OCI-LY7 (cell line): ENCODE measurements around the gene PAAF1. TPM values are rescaled to one million over a fixed set of nuclear protein-coding genes. Genes with fewer than 3 reads are reported as not detected.

Experiments used
- BruUV-seq: library from RNA; stranded (reverse); fragments of 400-500 nt; replicated peaks from 2 replicates; lab custom pipeline; 2021; lab: Mats Ljungman, UMichigan
- CTCF ChIA-PET: fragments of 300-600 bp; sonication (Branson Sonifier 250); formaldehyde crosslinking; loops from one replicate; lab custom pipeline; 2022; ENCODE audit warnings: antibody characterized with exemption; ENCODE audit not compliant: unreplicated experiment; lab: Charles Lee
- POLR2A ChIA-PET: fragments of 300-600 bp; sonication (Branson Sonifier 250); formaldehyde crosslinking; loops from one replicate; lab custom pipeline; 2022; ENCODE audit warnings: antibody characterized with exemption; lab: Charles Lee
- DNase-seq: peaks from one replicate; pipeline ENCODE4 v3.0.0-alpha.2; 2015; ENCODE audit warnings: low spot score
- H2AFZ ChIP-seq: fragments of 200-600 bp; sonication (generic), shearing (Covaris generic); 2 replicates; pipeline ENCODE4 v1.6.1; 2014; ENCODE audit warnings: mild to moderate bottlenecking, antibody characterized with exemption, low read length, moderate library complexity
- H3K27ac ChIP-seq: fragments of 200-600 bp; sonication (generic); 2 replicates; pipeline ENCODE4 v1.5.1; 2014; ENCODE audit warnings: mixed run types, low read depth, mild to moderate bottlenecking, moderate library complexity, low read length, inconsistent platforms; ENCODE audit not compliant: poor library complexity, severe bottlenecking
- H3K36me3 ChIP-seq: fragments of 200-600 bp; sonication (generic); 2 replicates; pipeline ENCODE4 v1.6.1; 2014; ENCODE audit warnings: mild to moderate bottlenecking, antibody characterized with exemption, low read length, moderate library complexity, mixed read lengths; ENCODE audit not compliant: insufficient read depth
- H3K4me1 ChIP-seq: fragments of 200-600 bp; sonication (generic); 2 replicates; pipeline ENCODE4 v1.5.1; 2014; ENCODE audit warnings: mild to moderate bottlenecking, low read length; ENCODE audit not compliant: insufficient read depth, poor library complexity, severe bottlenecking
- H3K4me2 ChIP-seq: fragments of 200-600 bp; sonication (generic); 2 replicates; pipeline ENCODE4 v1.6.1; 2014; ENCODE audit warnings: mild to moderate bottlenecking, low read length
- H3K4me3 ChIP-seq: fragments of 200-600 bp; sonication (generic); 2 replicates; pipeline ENCODE4 v1.5.1; 2014; ENCODE audit warnings: mild to moderate bottlenecking, low read depth, low read length; ENCODE audit not compliant: poor library complexity, severe bottlenecking
- H3K79me2 ChIP-seq: fragments of 200-600 bp; sonication (generic); 2 replicates; pipeline ENCODE4 v1.6.1; 2016; ENCODE audit warnings: low read depth, mild to moderate bottlenecking, low read length, moderate library complexity, mixed read lengths; ENCODE audit not compliant: insufficient read depth
- H3K9me2 ChIP-seq: fragments of 200-600 bp; sonication (generic); 2 replicates; pipeline ENCODE4 v1.6.1; 2016; ENCODE audit warnings: mild to moderate bottlenecking, low read length, mixed read lengths; ENCODE audit not compliant: insufficient read depth
- H3K9me3 ChIP-seq: fragments of 200-600 bp; sonication (generic); 2 replicates; pipeline ENCODE4 v1.6.1; 2014; ENCODE audit warnings: mild to moderate bottlenecking, mixed run types, low read length, mixed read lengths
- H4K20me1 ChIP-seq: fragments of 200-600 bp; sonication (generic); 2 replicates; pipeline ENCODE4 v1.6.1; 2014; ENCODE audit warnings: mild to moderate bottlenecking, antibody characterized with exemption, low read length, moderate library complexity, mixed read lengths; ENCODE audit not compliant: insufficient read depth
- EZH2phosphoT487 ChIP-seq: fragments of 200-600 bp; sonication (generic); IDR thresholded peaks from 2 replicates; pipeline ENCODE4 v1.6.1; 2018; ENCODE audit warnings: low read depth, borderline replicate concordance, mild to moderate bottlenecking, mixed run types, antibody characterized with exemption, low read length, moderate library complexity, mixed read lengths
- intact Hi-C: fragments of 100-400 bp; cut with micrococcal nuclease; formaldehyde crosslinking; loops from one replicate; pipeline ENCODE4 v1.10.0; 2022; ENCODE audit not compliant: unreplicated experiment
- total RNA-seq, 2 experiments: library from RNA; depleted of rRNA in 1 of 2; stranded (reverse); fragments of >200 nt in 1 of 2; shearing (Covaris generic) in 1 of 2; gene quantifications; 2 replicates each; pipeline ENCODE4 v1.2.3, GENCODE V29; 2014 to 2022
- TF ChIP-seq, protein P1 (sequence below): fragments of 200-600 bp; sonication (generic); conservative IDR thresholded peaks from 2 replicates; pipeline ENCODE4 v1.5.1; 2014; ENCODE audit warnings: mild to moderate bottlenecking, antibody characterized with exemption, low read length, moderate library complexity, mixed read lengths

Gene PAAF1
- total RNA-seq, 2 experiments from 2014 or later, result 11.2 to 35.0 TPM

DNA sequence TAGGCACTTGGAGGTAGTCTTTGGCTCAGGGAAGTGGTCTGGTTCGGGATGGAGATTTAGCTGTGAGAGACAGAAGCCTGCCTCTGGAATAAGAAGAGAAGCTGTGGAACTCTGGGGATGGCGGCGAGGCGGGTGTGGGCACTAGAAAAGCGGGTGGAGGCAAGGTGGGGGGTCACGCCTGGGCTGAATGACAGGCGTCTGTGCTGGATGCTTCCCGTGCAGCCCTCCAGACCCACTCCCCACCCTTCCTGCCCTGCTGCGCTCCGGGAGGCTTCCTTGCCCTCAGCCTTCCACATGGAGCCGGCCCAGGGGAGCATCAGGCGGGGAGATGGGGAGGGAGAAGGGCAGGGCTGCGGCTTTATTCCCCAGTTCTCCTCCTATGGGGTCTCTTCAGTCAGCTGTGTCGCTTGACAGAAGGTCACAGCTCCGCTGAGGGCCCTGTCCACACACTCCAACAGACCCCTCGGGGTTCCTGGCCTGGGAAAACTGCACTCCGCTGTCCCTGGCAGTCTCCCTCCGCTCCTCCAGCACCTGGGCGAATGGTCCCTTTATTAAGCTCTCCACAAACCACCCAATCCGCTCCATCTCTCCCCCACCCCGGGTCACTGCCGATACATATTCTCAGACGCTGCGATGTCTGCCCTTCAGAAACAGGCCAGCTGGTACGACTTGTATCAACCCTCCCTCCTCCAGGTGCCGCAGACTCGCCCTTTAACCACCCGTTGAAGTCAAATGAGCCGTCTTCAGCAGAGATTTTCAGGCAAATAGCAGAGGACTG lies 80.3 kb downstream of the PAAF1 start:
- H3K4me2 ChIP-seq, result peak overlapping the region; percentile 37
- TF ChIP-seq, protein P1, sequence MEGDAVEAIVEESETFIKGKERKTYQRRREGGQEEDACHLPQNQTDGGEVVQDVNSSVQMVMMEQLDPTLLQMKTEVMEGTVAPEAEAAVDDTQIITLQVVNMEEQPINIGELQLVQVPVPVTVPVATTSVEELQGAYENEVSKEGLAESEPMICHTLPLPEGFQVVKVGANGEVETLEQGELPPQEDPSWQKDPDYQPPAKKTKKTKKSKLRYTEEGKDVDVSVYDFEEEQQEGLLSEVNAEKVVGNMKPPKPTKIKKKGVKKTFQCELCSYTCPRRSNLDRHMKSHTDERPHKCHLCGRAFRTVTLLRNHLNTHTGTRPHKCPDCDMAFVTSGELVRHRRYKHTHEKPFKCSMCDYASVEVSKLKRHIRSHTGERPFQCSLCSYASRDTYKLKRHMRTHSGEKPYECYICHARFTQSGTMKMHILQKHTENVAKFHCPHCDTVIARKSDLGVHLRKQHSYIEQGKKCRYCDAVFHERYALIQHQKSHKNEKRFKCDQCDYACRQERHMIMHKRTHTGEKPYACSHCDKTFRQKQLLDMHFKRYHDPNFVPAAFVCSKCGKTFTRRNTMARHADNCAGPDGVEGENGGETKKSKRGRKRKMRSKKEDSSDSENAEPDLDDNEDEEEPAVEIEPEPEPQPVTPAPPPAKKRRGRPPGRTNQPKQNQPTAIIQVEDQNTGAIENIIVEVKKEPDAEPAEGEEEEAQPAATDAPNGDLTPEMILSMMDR, result no peak
- TF ChIP-seq EZH2phosphoT487, result no peak
- no peak overlapping the region for H3K4me3 ChIP-seq
- H3K9me2 ChIP-seq, result no peaks in the 10 kb centered on the region
- H3K79me2 ChIP-seq, result no peaks in the 10 kb centered on the region
- intact Hi-C loops, result no loop called here
- CTCF ChIA-PET, result no interaction called here
- no peak overlapping the region for H3K27ac ChIP-seq
- H4K20me1 ChIP-seq, result no peaks in the 10 kb centered on the region
- no peak for DNase-seq
- no peaks in the 10 kb centered on the region for H3K36me3 ChIP-seq
- H2AFZ ChIP-seq, result 0 out of 2 replicates have a peak overlapping the region, but pooled peaks have one; percentile 5
- POLR2A ChIA-PET, result interaction anchor here (0.5 to 0.9 kb wide), 2 partner anchors 35 to 135 kb away, joined by 3 read pairs; no protein-coding TSS in a partner anchor
- BruUV-seq, result no TSS peak
- peaks cover 4% of the 10 kb centered on the region for H3K4me1 ChIP-seq
- H3K9me3 ChIP-seq, result no peaks in the 10 kb centered on the region

DNA sequence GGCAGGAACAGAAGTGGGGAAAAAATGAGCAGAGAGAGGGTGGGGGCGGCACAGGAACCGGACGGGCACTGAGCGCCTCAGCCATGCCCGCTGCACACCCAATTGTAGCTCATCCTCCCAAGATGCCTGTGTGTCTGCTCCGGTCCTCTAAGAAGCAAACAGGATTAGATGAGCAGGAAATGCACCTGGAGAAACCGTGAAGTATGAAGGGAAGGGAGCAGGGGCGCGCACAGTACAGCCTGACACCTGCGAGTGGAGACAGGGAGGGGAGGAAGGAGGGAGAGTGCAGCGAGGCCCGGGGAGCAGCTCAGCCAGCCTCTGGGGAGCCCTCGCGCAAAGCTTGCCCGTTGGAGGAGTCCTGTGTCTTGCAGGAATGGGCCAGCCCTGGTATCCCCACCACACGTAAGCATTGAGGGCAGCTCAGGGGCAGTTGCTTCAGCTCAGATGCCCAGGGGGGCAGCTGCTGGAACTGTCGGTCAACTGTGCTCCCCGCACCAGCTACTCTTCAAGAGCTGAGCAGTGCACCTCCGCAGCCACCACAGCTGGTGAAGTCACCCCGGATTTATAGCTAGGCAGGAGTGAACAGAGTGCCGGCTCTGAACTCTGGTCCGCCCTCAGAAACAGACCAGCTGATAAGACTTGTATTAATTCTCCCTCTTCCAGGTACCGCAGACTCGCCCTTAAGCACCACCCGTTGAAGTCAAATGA lies 81.0 kb downstream of the PAAF1 start:
- Histone ChIP-seq H3K79me2 (no peaks in the 10 kb centered on the region), H3K9me3 (no peaks in the 10 kb centered on the region), H3K4me2 (peak overlapping the region; percentile 37), H3K4me3 (no peak overlapping the region), H2AFZ (0 out of 2 replicates have a peak overlapping the region, but pooled peaks have one; percentile 5), H3K36me3 (no peaks in the 10 kb centered on the region), H3K4me1 (peaks cover 4% of the 10 kb centered on the region), H4K20me1 (no peaks in the 10 kb centered on the region), H3K9me2 (no peaks in the 10 kb centered on the region), H3K27ac (no peak overlapping the region)
- POLR2A ChIA-PET, result interaction anchor here (0.5 to 0.9 kb wide), 2 partner anchors 36 to 134 kb away, joined by 3 read pairs; no protein-coding TSS in a partner anchor
- DNase-seq, result peak; percentile 19
- CTCF ChIA-PET, result no interaction called here
- no peak for TF ChIP-seq EZH2phosphoT487
- TF ChIP-seq, protein P1, result no peak
- BruUV-seq, result no TSS peak
- intact Hi-C loops, result no loop called here
